Smooth muscle cell (in vitro differentiated cells): ENCODE data around the gene SLC18A2. TPM values are rescaled to one million over a fixed set of nuclear protein-coding genes. Genes with fewer than 3 reads are reported as not detected.

ENCODE experiments used
- DNase-seq: peaks from one replicate; lab custom pipeline; 2025; ENCODE audit not compliant: unreplicated experiment; lab: John Stamatoyannopoulos, UW
- H2AFZ ChIP-seq: fragments of 200-600 bp; sonication (generic); 2 replicates; pipeline ENCODE4 v1.6.0; 2016; ENCODE audit warnings: antibody characterized with exemption, low read depth, mild to moderate bottlenecking
- H3F3A ChIP-seq: fragments of 200-600 bp; sonication (generic); 2 replicates; pipeline ENCODE4 v1.6.0; 2017; ENCODE audit warnings: antibody characterized with exemption, low read depth
- H3K27ac ChIP-seq: fragments of 200-600 bp; sonication (generic); 2 replicates; pipeline ENCODE4 v1.5.1; 2016; ENCODE audit warnings: low read depth, mild to moderate bottlenecking
- H3K27me3 ChIP-seq: fragments of 200-600 bp; sonication (generic); 2 replicates; pipeline ENCODE4 v1.6.1; 2016; ENCODE audit warnings: low read depth, mild to moderate bottlenecking
- H3K36me3 ChIP-seq: fragments of 200-600 bp; sonication (generic); 2 replicates; pipeline ENCODE4 v1.5.1; 2016; ENCODE audit warnings: low read depth
- H3K4me1 ChIP-seq: fragments of 200-600 bp; sonication (generic); 2 replicates; pipeline ENCODE4 v1.5.1; 2016; ENCODE audit warnings: low read depth
- H3K4me2 ChIP-seq: fragments of 200-600 bp; sonication (generic); 2 replicates; pipeline ENCODE4 v1.6.0; 2016; ENCODE audit warnings: mild to moderate bottlenecking
- H3K4me3 ChIP-seq: fragments of 200-600 bp; sonication (generic); 2 replicates; pipeline ENCODE4 v1.5.1; 2016; ENCODE audit warnings: mild to moderate bottlenecking
- H3K79me2 ChIP-seq: fragments of 200-600 bp; sonication (generic); 2 replicates; pipeline ENCODE4 v1.6.0; 2016; ENCODE audit warnings: low read depth, mild to moderate bottlenecking
- H3K9ac ChIP-seq: fragments of 200-600 bp; sonication (generic); 2 replicates; pipeline ENCODE4 v1.6.0; 2016; ENCODE audit warnings: low read depth
- H3K9me3 ChIP-seq: fragments of 200-600 bp; sonication (generic); replicated peaks from 2 replicates; pipeline ENCODE4 v1.5.1; 2016; ENCODE audit warnings: low read depth
- H4K20me1 ChIP-seq: fragments of 200-600 bp; sonication (generic); 2 replicates; pipeline ENCODE4 v1.6.0; 2016; ENCODE audit warnings: low read depth
- CTCF ChIP-seq: fragments of 200-600 bp; sonication (generic); IDR thresholded peaks from 2 replicates; pipeline ENCODE4 v1.5.1; 2017; ENCODE audit warnings: borderline replicate concordance, mild to moderate bottlenecking, antibody characterized with exemption; ENCODE audit not compliant: insufficient read depth, poor library complexity, severe bottlenecking
- WGBS: methylation state at CpG from one replicate; pipeline ENCODE4 v1.1.7; 2016; ENCODE audit warnings: low lambda C conversion rate; 5-methylcytosine and 5-hydroxymethylcytosine counted together
- polyA plus RNA-seq: library from polyadenylated mRNA; unstranded; fragments of >200 nt; fragmentation: Nextera tagmentation; extraction: Ambion mirVana; gene quantifications from 2 replicates; pipeline ENCODE4 v1.2.1, GENCODE V29; 2016
- total RNA-seq: library from RNA; depleted of rRNA; stranded (reverse); fragments of >200 nt; gene quantifications from 2 replicates; pipeline ENCODE4 v1.2.3, GENCODE V29; 2014

Gene SLC18A2
- total and polyA plus RNA-seq, 2 experiments from 2014 or later, result 0.09 to 0.18 TPM

- no peak overlapping the region for H3K4me2 ChIP-seq
- no peaks in the 10 kb centered on the region for H3K9me3 ChIP-seq
- peaks cover 26% of the 10 kb centered on the region for H3K79me2 ChIP-seq
- DNase-seq, result no peak
- H4K20me1 ChIP-seq, result peaks cover 99% of the 10 kb centered on the region
- H3K4me1 ChIP-seq, result peaks cover 8% of the 10 kb centered on the region
- no peaks in the 10 kb centered on the region for H3K36me3 ChIP-seq
- no peaks in the 10 kb centered on the region for H3F3A ChIP-seq
- WGBS, result 94% methylated on average over 2 of the region's 2 CpGs
- H3K9ac ChIP-seq, result no peak overlapping the region
- no peak overlapping the region for H3K4me3 ChIP-seq
- no peak for TF ChIP-seq CTCF
- H2AFZ ChIP-seq, result no peak overlapping the region
- no peak overlapping the region for H3K27ac ChIP-seq
- H3K27me3 ChIP-seq, result no peaks in the 10 kb centered on the region
These were observed 83.5 kb downstream of the SLC18A2 start for GRCh38 chr10:117324367-117324766.

- no peak overlapping the region for H3K4me3 ChIP-seq
- H3K27me3 ChIP-seq, result no peaks in the 10 kb centered on the region
- no peaks in the 10 kb centered on the region for H3F3A ChIP-seq
- H4K20me1 ChIP-seq, result peaks cover 95% of the 10 kb centered on the region
- no peak overlapping the region for H2AFZ ChIP-seq
- peaks cover 23% of the 10 kb centered on the region for H3K79me2 ChIP-seq
- no peaks in the 10 kb centered on the region for H3K36me3 ChIP-seq
- no peak for DNase-seq
- no peak overlapping the region for H3K4me2 ChIP-seq
- peaks cover 8% of the 10 kb centered on the region for H3K4me1 ChIP-seq
- no peak for TF ChIP-seq CTCF
- no peaks in the 10 kb centered on the region for H3K9me3 ChIP-seq
- no peak overlapping the region for H3K27ac ChIP-seq
- H3K9ac ChIP-seq, result no peak overlapping the region
These were observed 86.3 kb downstream of the SLC18A2 start for GRCh38 chr10:117327262-117327661.

Other genes starting within 250 kb of the SLC18A2 start
- 4.8 and 39.2 TPM in 2 replicates for gene SHTN1, start 235.9 kb upstream of the SLC18A2 start, total RNA-seq
- gene SHTN1, start 235.9 kb upstream of the SLC18A2 start, polyA plus RNA-seq, result 1.3 and 4.4 TPM in 2 replicates
- gene VAX1, start 102.8 kb upstream of the SLC18A2 start, total RNA-seq, result not detected in 2 replicates
- not detected in 2 replicates for gene VAX1, start 102.8 kb upstream of the SLC18A2 start, polyA plus RNA-seq
- gene KCNK18, start 43.6 kb upstream of the SLC18A2 start, total RNA-seq, result not detected in 2 replicates
- gene KCNK18, start 43.6 kb upstream of the SLC18A2 start, polyA plus RNA-seq, result not detected in 2 replicates
- gene PDZD8, start 134.3 kb downstream of the SLC18A2 start, total RNA-seq, result 20.5 and 22.1 TPM in 2 replicates
- 5.2 and 6.3 TPM in 2 replicates for gene PDZD8, start 134.3 kb downstream of the SLC18A2 start, polyA plus RNA-seq